HEK293 (cell line): ENCODE data around the gene HSD17B13.
A peak's percentile ranks its signal among the peaks of the same experiment; 100 is the strongest.

Experiments used
- CTCF ChIA-PET: fragments of 350-600 bp; formaldehyde crosslinking; extraction: SDS; loops from one replicate; lab custom pipeline; 2021; ENCODE audit warnings: antibody characterized with exemption; lab: Yijun Ruan, JAX
- POLR2A ChIA-PET: fragments of 300-600 bp; formaldehyde crosslinking; extraction: SDS; loops from one replicate; lab custom pipeline; 2020; ENCODE audit warnings: antibody characterized with exemption, inconsistent platforms; lab: Yijun Ruan, JAX
- H3K27ac ChIP-seq: fragments of 200-500 bp; sonication (Bioruptor generic); 2 replicates; pipeline ENCODE4 v1.5.1; 2014; ENCODE audit warnings: low read depth, low read length, control low read depth, inconsistent platforms; ENCODE audit errors: extremely low read depth
- H3K36me3 ChIP-seq, 2 experiments: fragments of 200-500 bp in 1 of 2; sonication (Bioruptor generic) in 1 of 2; 1 replicate in 1 of 2; 2 replicates in 1 of 2; pipeline ENCODE4 v1.5.1; 2014 to 2017; ENCODE audit warnings: inconsistent platforms in 2 of 2, low read length in 2 of 2; ENCODE audit not compliant: control insufficient read depth in 2 of 2, insufficient read depth in 1 of 2
- H3K4me1 ChIP-seq: fragments of 200-500 bp; sonication (Bioruptor generic); 2 replicates; pipeline ENCODE4 v1.5.1; 2014; ENCODE audit warnings: mild to moderate bottlenecking, low read length, inconsistent platforms; ENCODE audit not compliant: control insufficient read depth, insufficient read depth
- H3K4me3 ChIP-seq: 2 replicates; pipeline ENCODE4 v1.5.1; 2011; ENCODE audit warnings: low read depth, mild to moderate bottlenecking, control low read depth, low read length, moderate library complexity
- H3K9me3 ChIP-seq: fragments of 200-500 bp; sonication (Bioruptor generic); 2 replicates; pipeline ENCODE4 v1.5.1; 2014; ENCODE audit warnings: low read depth, low read length, inconsistent platforms; ENCODE audit not compliant: control insufficient read depth, insufficient read depth
- BCL11A ChIP-seq: fragments of 450-650 bp; formaldehyde crosslinking; IDR thresholded peaks from 2 replicates; pipeline ENCODE4 v1.5.1; 2016; ENCODE audit warnings: low read depth, missing biosample characterization, missing genetic modification characterization
- CTCF ChIP-seq: fragments of 450-650 bp; formaldehyde crosslinking; IDR thresholded peaks from 2 replicates; pipeline ENCODE4 v1.5.1; 2016; ENCODE audit warnings: missing biosample characterization, missing genetic modification characterization
- HOXD13 ChIP-seq: sonication (generic); formaldehyde crosslinking; IDR thresholded peaks from 2 replicates; pipeline ENCODE4 v1.8.0; 2022; ENCODE audit warnings: missing genetic modification reagents, borderline replicate concordance
- KLF17 ChIP-seq: fragments of 450-650 bp; formaldehyde crosslinking; IDR thresholded peaks from 2 replicates; pipeline ENCODE4 v1.5.1; 2016; ENCODE audit warnings: missing biosample characterization, missing genetic modification characterization
- PBX3 ChIP-seq: sonication (generic); formaldehyde crosslinking; IDR thresholded peaks from 2 replicates; pipeline ENCODE4 v1.8.1; 2022; ENCODE audit warnings: mild to moderate bottlenecking, moderate library complexity, missing genetic modification reagents
- RBAK ChIP-seq: fragments of 450-650 bp; formaldehyde crosslinking; IDR thresholded peaks from 2 replicates; pipeline ENCODE4 v1.5.1; 2016; ENCODE audit warnings: missing biosample characterization, missing genetic modification characterization
- ZBTB10 ChIP-seq: fragments of 450-650 bp; formaldehyde crosslinking; IDR thresholded peaks from 2 replicates; pipeline ENCODE4 v1.5.1; 2016; ENCODE audit warnings: missing biosample characterization, missing genetic modification characterization
- ZBTB17 ChIP-seq: fragments of 450-650 bp; formaldehyde crosslinking; IDR thresholded peaks from 2 replicates; pipeline ENCODE4 v1.5.1; 2016; ENCODE audit warnings: missing biosample characterization, missing genetic modification characterization
- ZNF10 ChIP-seq: fragments of 450-650 bp; formaldehyde crosslinking; IDR thresholded peaks from 2 replicates; pipeline ENCODE4 v1.5.1; 2017; ENCODE audit warnings: missing biosample characterization, missing genetic modification characterization
- ZNF121 ChIP-seq: fragments of 450-650 bp; formaldehyde crosslinking; IDR thresholded peaks from 2 replicates; pipeline ENCODE4 v1.5.1; 2016; ENCODE audit warnings: missing biosample characterization, missing genetic modification characterization
- ZNF133 ChIP-seq: fragments of 450-650 bp; formaldehyde crosslinking; IDR thresholded peaks from 2 replicates; pipeline ENCODE4 v1.5.1; 2016; ENCODE audit warnings: missing biosample characterization, missing genetic modification characterization
- ZNF280C ChIP-seq: fragments of 450-650 bp; formaldehyde crosslinking; IDR thresholded peaks from 2 replicates; pipeline ENCODE4 v1.5.1; 2016; ENCODE audit warnings: missing biosample characterization, missing genetic modification characterization
- ZNF324 ChIP-seq: fragments of 450-650 bp; formaldehyde crosslinking; IDR thresholded peaks from 2 replicates; pipeline ENCODE4 v1.5.1; 2016; ENCODE audit warnings: missing biosample characterization, missing genetic modification characterization
- ZNF510 ChIP-seq: fragments of 450-650 bp; formaldehyde crosslinking; IDR thresholded peaks from 2 replicates; pipeline ENCODE4 v1.5.1; 2018; ENCODE audit warnings: mild to moderate bottlenecking, missing genetic modification characterization, missing biosample characterization; ENCODE audit not compliant: insufficient replicate concordance
- ZNF600 ChIP-seq: fragments of 450-650 bp; formaldehyde crosslinking; IDR thresholded peaks from 2 replicates; pipeline ENCODE4 v1.5.1; 2016; ENCODE audit warnings: missing biosample characterization, missing genetic modification characterization
- ZNF629 ChIP-seq: fragments of 450-650 bp; formaldehyde crosslinking; IDR thresholded peaks from 2 replicates; pipeline ENCODE4 v1.5.1; 2017; ENCODE audit warnings: missing biosample characterization, missing genetic modification characterization
- ZNF785 ChIP-seq: fragments of 450-650 bp; formaldehyde crosslinking; IDR thresholded peaks from 2 replicates; pipeline ENCODE4 v1.5.1; 2016; ENCODE audit warnings: missing biosample characterization, missing genetic modification characterization
- TF ChIP-seq, protein P1 (sequence below): fragments of 450-650 bp; formaldehyde crosslinking; IDR thresholded peaks from 2 replicates; pipeline ENCODE4 v1.5.1; 2017; ENCODE audit warnings: missing biosample characterization, missing genetic modification characterization
- TF ChIP-seq, protein P2 (sequence below): fragments of 450-650 bp; IDR thresholded peaks from 2 replicates; pipeline ENCODE4 v1.5.1; 2018; ENCODE audit warnings: missing biosample characterization, missing genetic modification characterization
- TF ChIP-seq, protein P3 (sequence below): fragments of 450-650 bp; formaldehyde crosslinking; IDR thresholded peaks from 2 replicates; pipeline ENCODE4 v1.5.1; 2016; ENCODE audit warnings: missing biosample characterization, missing genetic modification characterization
- TF ChIP-seq, protein P4 (sequence below): fragments of 450-650 bp; formaldehyde crosslinking; IDR thresholded peaks from 2 replicates; pipeline ENCODE4 v1.5.1; 2016; ENCODE audit warnings: missing biosample characterization, missing genetic modification characterization

HSD17B13 gene

DNA sequence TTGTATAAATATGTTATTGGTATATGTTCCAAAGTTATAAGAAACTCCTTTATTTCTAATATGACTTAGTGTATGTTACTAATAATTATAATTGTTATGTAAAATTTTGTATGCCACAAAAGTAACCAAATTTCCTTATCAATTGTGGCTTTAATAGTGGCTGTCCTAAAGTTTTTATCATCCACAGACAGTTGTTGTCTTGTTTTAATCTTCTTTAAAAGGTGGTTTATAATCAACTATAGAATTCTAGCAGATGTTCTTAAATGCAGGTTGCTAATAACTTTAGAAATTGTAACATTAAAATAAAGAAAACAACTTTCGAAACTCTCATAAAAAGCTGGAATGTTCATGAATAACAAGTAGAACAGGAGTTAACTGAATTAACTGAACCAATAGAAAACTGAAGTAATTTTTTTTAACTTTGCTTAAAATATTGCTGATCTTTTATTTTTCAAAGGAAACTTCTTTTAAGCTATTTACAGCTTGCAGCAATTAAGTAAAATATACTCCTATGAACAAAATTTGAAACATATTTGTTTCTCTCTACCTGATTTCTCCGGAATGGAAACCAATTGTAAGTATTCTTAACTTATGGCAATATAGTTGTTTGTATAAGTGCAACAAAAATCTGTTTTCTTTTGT is 44.0 kb upstream of the HSD17B13 start (continued):
- no peak for TF ChIP-seq ZNF280C (tag by site-specific recombination)
- TF ChIP-seq, protein P1, sequence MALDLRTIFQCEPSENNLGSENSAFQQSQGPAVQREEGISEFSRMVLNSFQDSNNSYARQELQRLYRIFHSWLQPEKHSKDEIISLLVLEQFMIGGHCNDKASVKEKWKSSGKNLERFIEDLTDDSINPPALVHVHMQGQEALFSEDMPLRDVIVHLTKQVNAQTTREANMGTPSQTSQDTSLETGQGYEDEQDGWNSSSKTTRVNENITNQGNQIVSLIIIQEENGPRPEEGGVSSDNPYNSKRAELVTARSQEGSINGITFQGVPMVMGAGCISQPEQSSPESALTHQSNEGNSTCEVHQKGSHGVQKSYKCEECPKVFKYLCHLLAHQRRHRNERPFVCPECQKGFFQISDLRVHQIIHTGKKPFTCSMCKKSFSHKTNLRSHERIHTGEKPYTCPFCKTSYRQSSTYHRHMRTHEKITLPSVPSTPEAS (tag by site-specific recombination) = no peak
- 0 out of 2 replicates have a peak, but pooled peaks have one; percentile 13 for TF ChIP-seq ZNF133 (tag by site-specific recombination)
- TF ChIP-seq ZBTB10 (tag by site-specific recombination) = no peak
- no peak for TF ChIP-seq BCL11A
- TF ChIP-seq ZNF324 (tag by site-specific recombination) = no peak
- TF ChIP-seq HOXD13 (CRISPR knock-in tag) = no peak
- TF ChIP-seq ZBTB17 (tag by site-specific recombination) = no peak

DNA sequence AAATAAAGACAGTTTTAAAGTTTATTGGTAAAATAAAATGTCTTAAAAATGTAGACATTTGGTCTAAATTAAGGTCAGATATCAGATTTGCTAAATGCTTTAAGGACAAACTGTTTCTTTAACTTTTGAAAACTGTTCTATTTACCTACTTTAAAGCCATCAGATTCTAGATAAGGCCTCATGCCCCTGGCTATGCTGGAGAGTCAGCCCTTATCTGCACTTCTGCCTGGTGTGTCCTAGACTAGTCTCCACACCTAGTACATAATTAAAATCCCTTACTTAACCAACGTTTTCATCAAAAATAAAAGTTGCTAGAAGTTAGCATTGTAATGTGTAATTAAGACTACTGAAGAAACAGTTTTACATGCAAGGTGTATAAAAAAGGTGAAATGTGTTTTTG is 42.7 kb upstream of the HSD17B13 start:
- POLR2A ChIA-PET = interaction anchor here (0.5 kb wide), 1 partner anchor 606 kb away, joined by 3 read pairs; no protein-coding TSS in a partner anchor
- no peaks in the 10 kb centered on the region for H3K9me3 ChIP-seq
- no peak overlapping the region for H3K4me3 ChIP-seq
- TF ChIP-seq ZNF10 (tag by site-specific recombination) (no peak), ZNF785 (no peak), ZNF629 (tag by site-specific recombination) (no peak), KLF17 (tag by site-specific recombination) (no peak), ZNF510 (no peak), RBAK (tag by site-specific recombination) (no peak), PBX3 (CRISPR knock-in tag) (no peak), CTCF (tag by site-specific recombination) (no peak), ZNF600 (tag by site-specific recombination) (no peak), ZNF121 (tag by site-specific recombination) (no peak)
- TF ChIP-seq, protein P2, sequence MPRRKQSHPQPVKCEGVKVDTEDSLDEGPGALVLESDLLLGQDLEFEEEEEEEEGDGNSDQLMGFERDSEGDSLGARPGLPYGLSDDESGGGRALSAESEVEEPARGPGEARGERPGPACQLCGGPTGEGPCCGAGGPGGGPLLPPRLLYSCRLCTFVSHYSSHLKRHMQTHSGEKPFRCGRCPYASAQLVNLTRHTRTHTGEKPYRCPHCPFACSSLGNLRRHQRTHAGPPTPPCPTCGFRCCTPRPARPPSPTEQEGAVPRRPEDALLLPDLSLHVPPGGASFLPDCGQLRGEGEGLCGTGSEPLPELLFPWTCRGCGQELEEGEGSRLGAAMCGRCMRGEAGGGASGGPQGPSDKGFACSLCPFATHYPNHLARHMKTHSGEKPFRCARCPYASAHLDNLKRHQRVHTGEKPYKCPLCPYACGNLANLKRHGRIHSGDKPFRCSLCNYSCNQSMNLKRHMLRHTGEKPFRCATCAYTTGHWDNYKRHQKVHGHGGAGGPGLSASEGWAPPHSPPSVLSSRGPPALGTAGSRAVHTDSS (tag by site-specific recombination) = no peak
- TF ChIP-seq, protein P3, sequence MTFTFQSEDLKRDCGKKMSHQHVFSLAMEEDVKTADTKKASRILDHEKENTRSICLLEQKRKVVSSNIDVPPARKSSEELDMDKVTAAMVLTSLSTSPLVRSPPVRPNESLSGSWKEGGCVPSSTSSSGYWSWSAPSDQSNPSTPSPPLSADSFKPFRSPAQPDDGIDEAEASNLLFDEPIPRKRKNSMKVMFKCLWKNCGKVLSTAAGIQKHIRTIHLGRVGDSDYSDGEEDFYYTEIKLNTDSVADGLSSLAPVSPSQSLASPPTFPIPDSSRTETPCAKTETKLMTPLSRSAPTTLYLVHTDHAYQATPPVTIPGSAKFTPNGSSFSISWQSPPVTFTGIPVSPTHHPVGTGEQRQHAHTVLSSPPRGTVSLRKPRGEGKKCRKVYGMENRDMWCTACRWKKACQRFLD (tag by site-specific recombination) = no peak
- TF ChIP-seq, protein P4, sequence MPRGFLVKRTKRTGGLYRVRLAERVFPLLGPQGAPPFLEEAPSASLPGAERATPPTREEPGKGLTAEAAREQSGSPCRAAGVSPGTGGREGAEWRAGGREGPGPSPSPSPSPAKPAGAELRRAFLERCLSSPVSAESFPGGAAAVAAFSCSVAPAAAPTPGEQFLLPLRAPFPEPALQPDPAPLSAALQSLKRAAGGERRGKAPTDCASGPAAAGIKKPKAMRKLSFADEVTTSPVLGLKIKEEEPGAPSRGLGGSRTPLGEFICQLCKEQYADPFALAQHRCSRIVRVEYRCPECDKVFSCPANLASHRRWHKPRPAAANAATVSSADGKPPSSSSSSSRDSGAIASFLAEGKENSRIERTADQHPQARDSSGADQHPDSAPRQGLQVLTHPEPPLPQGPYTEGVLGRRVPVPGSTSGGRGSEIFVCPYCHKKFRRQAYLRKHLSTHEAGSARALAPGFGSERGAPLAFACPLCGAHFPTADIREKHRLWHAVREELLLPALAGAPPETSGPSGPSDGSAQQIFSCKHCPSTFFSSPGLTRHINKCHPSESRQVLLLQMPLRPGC (tag by site-specific recombination) = no peak
- H3K4me1 ChIP-seq = no peaks in the 10 kb centered on the region
- CTCF ChIA-PET = no interaction called here
- H3K36me3 ChIP-seq = peaks cover 0 to 82% of the 10 kb centered on the region in 2 experiments; a peak in 1 of 3 replicates
- no peak overlapping the region for H3K27ac ChIP-seq
